Measurements from ENCODE around the gene HSPD1.
A peak's percentile ranks its signal among the peaks of the same experiment; 100 is the strongest.

HSPD1 gene

DNA sequence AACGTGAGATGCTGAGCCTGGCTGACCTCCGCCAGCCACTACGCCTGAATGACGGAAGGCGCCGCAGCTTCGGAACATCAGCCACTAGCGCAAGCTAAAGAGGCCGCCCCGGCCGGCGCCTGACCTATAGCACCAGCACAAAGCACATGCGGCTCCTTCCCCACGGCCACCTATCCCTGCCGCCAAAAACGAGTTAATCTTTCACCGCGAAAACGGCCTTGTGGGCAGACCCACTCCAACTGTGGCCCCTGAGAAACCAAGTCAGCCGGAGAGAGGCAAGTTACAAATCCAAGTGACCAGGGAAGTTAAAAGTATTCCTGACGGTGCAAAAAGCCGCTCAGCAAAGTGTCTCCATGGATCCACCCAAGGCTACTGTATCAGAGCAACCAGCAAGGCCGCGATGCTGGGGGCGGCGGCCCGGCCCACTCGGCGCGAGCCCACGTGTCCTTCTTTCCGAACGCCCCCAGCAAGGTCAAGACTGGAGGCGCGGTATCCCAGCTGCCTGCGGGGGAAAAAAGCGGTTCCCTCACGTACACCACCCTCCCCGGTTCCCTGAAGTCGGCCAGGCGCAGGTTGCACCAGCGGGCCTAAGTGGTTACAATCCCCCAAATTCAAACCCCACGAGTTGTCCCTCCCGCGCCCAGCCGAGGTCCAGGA is 575 bp downstream of the HSPD1 start:
- DNase-seq (ENCODE audit: low read depth): no peak

DNA sequence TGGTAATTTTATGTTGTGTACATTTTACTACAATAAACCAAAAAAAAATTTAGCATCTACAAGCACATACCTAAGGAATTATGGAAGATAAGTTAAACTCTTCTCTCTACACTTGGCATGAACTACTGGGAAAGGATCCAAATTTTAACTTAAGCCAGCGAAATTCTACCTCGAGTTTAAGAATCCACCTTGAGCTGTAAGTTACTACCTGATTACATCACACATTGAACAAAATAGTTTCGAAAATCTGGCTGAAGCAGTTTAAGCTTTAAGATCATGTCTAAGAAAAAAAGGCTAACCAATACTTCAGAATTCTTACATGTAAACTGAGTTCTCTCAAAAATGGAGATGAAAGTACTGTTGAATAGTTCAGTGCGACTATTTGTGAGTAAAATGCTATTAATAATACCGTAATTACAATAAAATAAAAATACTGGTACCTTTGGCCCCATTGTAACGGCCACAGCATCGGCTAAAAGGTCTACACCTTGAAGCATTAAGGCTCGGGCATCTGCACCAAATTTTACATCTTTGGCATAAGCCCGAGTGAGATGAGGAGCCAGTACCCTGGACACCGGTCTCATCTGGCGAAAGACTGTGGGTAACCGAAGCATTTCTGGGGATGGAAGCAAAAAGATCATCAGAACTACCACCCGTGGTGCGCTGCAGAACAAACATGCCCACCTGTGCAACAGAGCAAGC is 1.3 kb downstream of the HSPD1 start:
- TF ChIP-seq, protein P1, sequence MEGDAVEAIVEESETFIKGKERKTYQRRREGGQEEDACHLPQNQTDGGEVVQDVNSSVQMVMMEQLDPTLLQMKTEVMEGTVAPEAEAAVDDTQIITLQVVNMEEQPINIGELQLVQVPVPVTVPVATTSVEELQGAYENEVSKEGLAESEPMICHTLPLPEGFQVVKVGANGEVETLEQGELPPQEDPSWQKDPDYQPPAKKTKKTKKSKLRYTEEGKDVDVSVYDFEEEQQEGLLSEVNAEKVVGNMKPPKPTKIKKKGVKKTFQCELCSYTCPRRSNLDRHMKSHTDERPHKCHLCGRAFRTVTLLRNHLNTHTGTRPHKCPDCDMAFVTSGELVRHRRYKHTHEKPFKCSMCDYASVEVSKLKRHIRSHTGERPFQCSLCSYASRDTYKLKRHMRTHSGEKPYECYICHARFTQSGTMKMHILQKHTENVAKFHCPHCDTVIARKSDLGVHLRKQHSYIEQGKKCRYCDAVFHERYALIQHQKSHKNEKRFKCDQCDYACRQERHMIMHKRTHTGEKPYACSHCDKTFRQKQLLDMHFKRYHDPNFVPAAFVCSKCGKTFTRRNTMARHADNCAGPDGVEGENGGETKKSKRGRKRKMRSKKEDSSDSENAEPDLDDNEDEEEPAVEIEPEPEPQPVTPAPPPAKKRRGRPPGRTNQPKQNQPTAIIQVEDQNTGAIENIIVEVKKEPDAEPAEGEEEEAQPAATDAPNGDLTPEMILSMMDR (IDR thresholded peaks at IDR 0.05; ENCODE audit: control insufficient read depth, insufficient read depth, low read depth, low read length, missing control alignments): no peak
- DNase-seq (ENCODE audit: low read depth): no peak
- H3K4me3 ChIP-seq (ENCODE audit: control insufficient read depth, low read depth, low read length): peak overlapping the region; percentile 97

More for the DNA sequence above, 575 bp downstream of the HSPD1 start:
- peak overlapping the region; percentile 97 for H3K4me3 ChIP-seq (ENCODE audit: control insufficient read depth, low read depth, low read length)
- TF ChIP-seq, protein P1 (IDR thresholded peaks at IDR 0.05; ENCODE audit: control insufficient read depth, insufficient read depth, low read depth, low read length, missing control alignments): no peak

GRCh38 chr2:197497326-197497725 is 2.3 kb downstream of the HSPD1 start:
- H3K4me3 ChIP-seq (ENCODE audit: control insufficient read depth, low read depth, low read length): no peak overlapping the region
- TF ChIP-seq, protein P1 (IDR thresholded peaks at IDR 0.05; ENCODE audit: control insufficient read depth, insufficient read depth, low read depth, low read length, missing control alignments): no peak
- DNase-seq (ENCODE audit: low read depth): no peak

- DNase-seq (ENCODE audit: low read depth): no peak
- H3K4me3 ChIP-seq (ENCODE audit: control insufficient read depth, low read depth, low read length): no peak overlapping the region
- TF ChIP-seq, protein P1 (IDR thresholded peaks at IDR 0.05; ENCODE audit: control insufficient read depth, insufficient read depth, low read depth, low read length, missing control alignments): no peak
Measured at GRCh38 chr2:197496695-197497094, 2.9 kb downstream of the HSPD1 start.

- no peak overlapping the region for H3K4me3 ChIP-seq (ENCODE audit: control insufficient read depth, low read depth, low read length)
- TF ChIP-seq, protein P1 (IDR thresholded peaks at IDR 0.05; ENCODE audit: control insufficient read depth, insufficient read depth, low read depth, low read length, missing control alignments): no peak
- no peak for DNase-seq (ENCODE audit: low read depth)
Measured at GRCh38 chr2:197495433-197496134, 4.1 kb downstream of the HSPD1 start.

- TF ChIP-seq, protein P1 (IDR thresholded peaks at IDR 0.05; ENCODE audit: control insufficient read depth, insufficient read depth, low read depth, low read length, missing control alignments): no peak
- no peak for DNase-seq (ENCODE audit: low read depth)
- H3K4me3 ChIP-seq (ENCODE audit: control insufficient read depth, low read depth, low read length): no peak overlapping the region
Measured at GRCh38 chr2:197487385-197487784, 12.3 kb downstream of the HSPD1 start.
